PFSK-1 (cell line): ENCODE measurements around the gene DYNC2H1.

ENCODE experiments used
- FOXP2 ChIP-seq: optimal IDR thresholded peaks from 2 replicates; pipeline ENCODE3; 2011; ENCODE audit warnings: borderline replicate concordance, control low read depth, inconsistent platforms; ENCODE audit not compliant: insufficient read depth; ENCODE audit errors: extremely low read length, extremely low read depth
- POLR2AphosphoS5 ChIP-seq: IDR thresholded peaks from 2 replicates; pipeline ENCODE4 v1.6.1; 2012; ENCODE audit warnings: low read depth, mild to moderate bottlenecking, control low read depth, low read length, moderate library complexity
- REST ChIP-seq, 2 experiments: IDR thresholded peaks; 2 replicates each; pipeline versions ENCODE4 v1.6.1 to v1.8.0; 2011 to 2012; ENCODE audit warnings: low read depth in 2 of 2, low read length in 2 of 2, control low read depth in 1 of 2, inconsistent platforms in 1 of 2, mild to moderate bottlenecking in 1 of 2, moderate library complexity in 1 of 2; ENCODE audit not compliant: insufficient read depth in 1 of 2
- SIN3A ChIP-seq: IDR thresholded peaks from 2 replicates; pipeline ENCODE4 v1.6.1; 2012; ENCODE audit warnings: mild to moderate bottlenecking, low read length, moderate library complexity, borderline replicate concordance; ENCODE audit not compliant: insufficient read depth
- TAF1 ChIP-seq: IDR thresholded peaks from 2 replicates; pipeline ENCODE4 v1.6.1; 2012; ENCODE audit warnings: low read length, control low read depth, borderline replicate concordance; ENCODE audit not compliant: insufficient read depth

The DYNC2H1 gene

GRCh38 chr11:103436131-103436770 lies 327.0 kb downstream of the DYNC2H1 start:
- TF ChIP-seq REST (IDR thresholded peaks at IDR 0.05; ENCODE audit: insufficient read depth in 1 of 2, low read depth in 2 of 2, low read length in 2 of 2): no peak
- TF ChIP-seq POLR2AphosphoS5: no peak
- TF ChIP-seq TAF1: no peak
- no peak for TF ChIP-seq SIN3A
- no peak for TF ChIP-seq FOXP2

GRCh38 chr11:103441021-103441420 lies 331.8 kb downstream of the DYNC2H1 start:
- TF ChIP-seq POLR2AphosphoS5: no peak
- TF ChIP-seq SIN3A: no peak
- no peak for TF ChIP-seq TAF1
- no peak for TF ChIP-seq FOXP2
- no peak for TF ChIP-seq REST (IDR thresholded peaks at IDR 0.05; ENCODE audit: insufficient read depth in 1 of 2, low read depth in 2 of 2, low read length in 2 of 2)

- no peak for TF ChIP-seq FOXP2
- TF ChIP-seq REST (IDR thresholded peaks at IDR 0.05; ENCODE audit: insufficient read depth in 1 of 2, low read depth in 2 of 2, low read length in 2 of 2): no peak
- TF ChIP-seq TAF1: no peak
- TF ChIP-seq POLR2AphosphoS5: no peak
- TF ChIP-seq SIN3A: no peak
Measured at GRCh38 chr11:103448966-103449365, 339.7 kb downstream of the DYNC2H1 start.

- no peak for TF ChIP-seq SIN3A
- no peak for TF ChIP-seq TAF1
- TF ChIP-seq FOXP2: no peak
- no peak for TF ChIP-seq POLR2AphosphoS5
- no peak for TF ChIP-seq REST (IDR thresholded peaks at IDR 0.05; ENCODE audit: insufficient read depth in 1 of 2, low read depth in 2 of 2, low read length in 2 of 2)
Measured at GRCh38 chr11:103450241-103450640, 341.0 kb downstream of the DYNC2H1 start.

GRCh38 chr11:103453126-103453525 lies 343.9 kb downstream of the DYNC2H1 start:
- no peak for TF ChIP-seq TAF1
- no peak for TF ChIP-seq FOXP2
- TF ChIP-seq SIN3A: no peak
- TF ChIP-seq POLR2AphosphoS5: no peak
- TF ChIP-seq REST (IDR thresholded peaks at IDR 0.05; ENCODE audit: insufficient read depth in 1 of 2, low read depth in 2 of 2, low read length in 2 of 2): no peak
